Activated naive CD4-positive, alpha-beta T cell treated with anti-CD3 and anti-CD28 coated beads, Interleukin-2, amount 50 U/mL, for 24 hours (primary cell): ENCODE results near the gene FBXO38.

Experiments used
- H3K27ac Mint-ChIP-seq: one replicate; pipeline ENCODE4 v1.8.0; 2021; ENCODE audit warnings: mild to moderate bottlenecking, mixed read lengths
- H3K27me3 Mint-ChIP-seq: one replicate; pipeline ENCODE4 v1.8.0; 2021; ENCODE audit warnings: mixed read lengths
- H3K36me3 Mint-ChIP-seq: one replicate; pipeline ENCODE4 v1.8.0; 2021; ENCODE audit warnings: mixed read lengths
- H3K4me1 Mint-ChIP-seq: one replicate; pipeline ENCODE4 v1.8.0; 2021; ENCODE audit warnings: mixed read lengths
- H3K4me3 Mint-ChIP-seq: one replicate; pipeline ENCODE4 v1.8.0; 2021; ENCODE audit warnings: mild to moderate bottlenecking, mixed read lengths
- H3K9me3 Mint-ChIP-seq: one replicate; pipeline ENCODE4 v1.8.0; 2021; ENCODE audit warnings: mixed read lengths

The FBXO38 gene, protein sequence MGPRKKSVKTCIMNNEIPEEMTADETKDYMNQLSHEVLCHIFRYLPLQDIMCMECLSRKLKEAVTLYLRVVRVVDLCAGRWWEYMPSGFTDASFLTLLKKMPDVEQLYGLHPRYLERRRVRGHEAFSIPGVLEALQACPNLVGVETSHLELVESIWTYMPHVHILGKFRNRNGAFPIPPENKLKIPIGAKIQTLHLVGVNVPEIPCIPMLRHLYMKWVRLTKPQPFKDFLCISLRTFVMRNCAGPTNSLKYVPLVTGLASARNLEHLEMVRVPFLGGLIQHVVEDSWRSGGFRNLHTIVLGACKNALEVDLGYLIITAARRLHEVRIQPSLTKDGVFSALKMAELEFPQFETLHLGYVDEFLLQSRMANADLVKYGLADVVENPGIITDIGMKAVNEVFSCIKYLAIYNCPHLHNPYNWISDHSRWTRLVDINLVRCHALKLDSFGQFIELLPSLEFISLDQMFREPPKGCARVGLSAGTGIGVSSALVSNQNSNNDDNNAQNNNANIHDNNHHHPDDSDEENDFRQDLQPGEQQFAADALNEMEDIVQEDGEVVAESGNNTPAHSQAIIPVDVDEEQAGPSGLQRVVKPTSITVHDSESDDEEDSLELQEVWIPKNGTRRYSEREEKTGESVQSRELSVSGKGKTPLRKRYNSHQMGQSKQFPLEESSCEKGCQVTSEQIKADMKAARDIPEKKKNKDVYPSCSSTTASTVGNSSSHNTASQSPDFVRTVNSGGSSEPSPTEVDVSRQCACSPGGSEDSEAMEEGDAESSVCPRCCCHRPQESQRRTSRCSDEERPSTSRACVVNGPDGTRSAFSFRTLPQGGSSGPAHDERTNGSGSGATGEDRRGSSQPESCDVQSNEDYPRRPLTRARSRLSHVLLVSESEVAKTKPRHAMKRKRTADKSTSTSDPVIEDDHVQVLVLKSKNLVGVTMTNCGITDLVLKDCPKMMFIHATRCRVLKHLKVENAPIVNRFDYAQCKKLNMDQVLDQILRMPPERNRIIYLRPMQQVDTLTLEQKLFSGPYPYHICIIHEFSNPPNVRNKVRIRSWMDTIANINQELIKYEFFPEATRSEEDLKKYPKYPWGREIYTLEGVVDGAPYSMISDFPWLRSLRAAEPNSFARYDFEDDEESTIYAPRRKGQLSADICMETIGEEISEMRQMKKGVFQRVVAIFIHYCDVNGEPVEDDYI

DNA sequence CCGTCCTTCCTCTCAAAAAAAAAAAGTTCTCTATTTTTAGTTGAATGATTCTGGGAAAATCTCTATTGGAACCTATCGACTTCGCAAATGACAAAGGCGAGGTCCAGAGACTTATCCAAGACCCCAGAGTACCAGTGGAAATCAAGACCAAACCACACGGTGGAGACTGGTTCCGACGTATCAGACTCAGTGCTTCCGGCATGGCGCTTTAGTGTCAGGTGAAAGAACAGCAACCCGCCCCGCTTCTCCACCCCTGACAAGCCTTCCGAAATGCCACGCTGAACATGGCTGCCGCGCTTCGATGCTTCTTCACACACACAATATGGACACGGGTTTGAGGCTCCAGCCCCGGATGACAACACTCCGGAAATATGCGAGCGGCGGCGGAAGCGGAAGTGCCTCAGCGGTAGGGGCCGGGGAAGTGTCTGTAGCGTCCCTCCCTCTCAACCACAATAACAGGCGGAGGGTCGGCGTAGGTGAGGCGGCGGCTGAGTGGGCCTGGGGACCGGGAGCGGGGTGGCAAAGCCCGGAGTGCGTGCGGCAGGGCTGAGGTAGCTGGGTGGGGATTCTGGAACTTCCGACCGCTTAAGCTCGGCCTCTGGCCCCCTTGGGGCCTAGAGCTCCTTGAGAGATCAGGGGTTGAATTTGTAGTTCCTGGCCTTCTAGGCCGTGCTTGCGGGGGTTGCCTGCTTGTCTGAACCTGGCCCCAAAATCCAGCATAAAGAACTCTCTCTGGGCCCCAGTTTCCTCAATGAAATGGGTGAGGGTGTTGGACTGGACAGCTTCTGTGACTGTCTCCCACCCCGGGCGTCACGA lies at the start of gene FBXO38:
Gene FBXO38 (plus strand): TSS at position 395 of the 816 bp plus-strand sequence. CDS start 10,819 bp downstream, outside the sequence.
- H3K27me3 Mint-ChIP-seq: no peaks in the 10 kb centered on the region
- no peaks in the 10 kb centered on the region for H3K9me3 Mint-ChIP-seq
- H3K4me3 Mint-ChIP-seq: peak within 1 kb of the TSS; percentile 86
- H3K36me3 Mint-ChIP-seq: peaks cover 7% of the 10 kb centered on the region
- peaks cover 65% of the 10 kb centered on the region for H3K4me1 Mint-ChIP-seq
- H3K27ac Mint-ChIP-seq: peak within 1 kb of the TSS; percentile 88

DNA sequence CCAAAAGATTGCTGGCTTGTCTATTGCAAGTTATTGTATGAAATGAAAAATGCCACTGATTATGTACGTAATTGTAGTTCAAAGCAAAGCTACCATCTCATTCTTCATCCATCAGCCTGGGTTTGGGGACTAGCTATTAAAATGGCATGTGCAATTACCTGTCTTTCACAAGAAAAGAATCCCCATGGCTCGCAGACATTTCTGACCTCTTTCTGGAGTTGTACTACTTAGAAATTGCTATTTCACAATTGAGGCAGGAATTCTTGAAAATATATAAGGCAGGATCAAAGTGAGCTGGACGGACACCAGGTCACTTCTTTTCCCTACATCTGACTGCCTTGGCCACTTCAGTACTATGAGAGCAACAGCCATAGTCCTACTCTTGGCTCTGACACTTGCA lies 48.5 kb upstream of the FBXO38 start, which contains the start of gene SPINK9:
Gene SPINK9 (plus strand): TSS at position 301 of the 400 bp plus-strand sequence. CDS start 55 bp downstream, at position 356.
- H3K4me1 Mint-ChIP-seq: no peaks in the 10 kb centered on the region
- H3K9me3 Mint-ChIP-seq: peaks cover 11% of the 10 kb centered on the region
- no peak within 1 kb of the TSS for H3K4me3 Mint-ChIP-seq
- peaks cover 4% of the 10 kb centered on the region for H3K36me3 Mint-ChIP-seq
- no peaks in the 10 kb centered on the region for H3K27me3 Mint-ChIP-seq
- no peak within 1 kb of the TSS for H3K27ac Mint-ChIP-seq

- Mint-ChIP-seq H3K9me3 (peaks cover 5% of the 10 kb centered on the region), H3K36me3 (no peaks in the 10 kb centered on the region), H3K27me3 (no peaks in the 10 kb centered on the region), H3K27ac (no peak overlapping the region), H3K4me1 (no peaks in the 10 kb centered on the region), H3K4me3 (no peak overlapping the region)
Observed at GRCh38 chr5:148336704-148337435, 46.9 kb upstream of the FBXO38 start.

- Mint-ChIP-seq H3K4me1 (no peaks in the 10 kb centered on the region), H3K36me3 (no peaks in the 10 kb centered on the region), H3K9me3 (no peaks in the 10 kb centered on the region), H3K27ac (no peak overlapping the region), H3K27me3 (no peaks in the 10 kb centered on the region), H3K4me3 (no peak overlapping the region)
Observed at GRCh38 chr5:148342371-148343045, 41.2 kb upstream of the FBXO38 start.

DNA sequence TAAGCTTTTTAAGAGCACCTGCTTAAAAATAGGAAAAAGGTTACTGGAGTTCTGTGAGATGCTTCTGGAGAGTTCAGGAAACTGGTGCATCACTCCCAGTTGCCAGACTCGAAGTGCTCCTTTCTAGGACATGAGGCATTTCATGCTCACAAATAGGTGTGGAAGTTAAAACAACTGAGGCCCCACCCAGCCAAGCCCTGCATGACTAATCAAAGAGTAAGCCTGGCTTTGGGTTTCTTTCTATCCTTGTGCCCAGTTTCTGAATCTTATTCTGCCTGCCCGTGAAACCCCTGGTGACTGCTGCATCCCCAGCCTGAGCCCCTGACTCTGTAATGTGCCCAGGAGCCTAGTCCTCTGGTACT lies 40.7 kb upstream of the FBXO38 start:
- Mint-ChIP-seq H3K4me1 (no peaks in the 10 kb centered on the region), H3K27me3 (no peaks in the 10 kb centered on the region), H3K4me3 (no peak overlapping the region), H3K36me3 (no peaks in the 10 kb centered on the region), H3K9me3 (no peaks in the 10 kb centered on the region), H3K27ac (no peak overlapping the region)

GRCh38 chr5:148343603-148344487 lies 39.9 kb upstream of the FBXO38 start:
- Mint-ChIP-seq H3K4me3 (no peak overlapping the region), H3K9me3 (no peaks in the 10 kb centered on the region), H3K27ac (no peak overlapping the region), H3K27me3 (no peaks in the 10 kb centered on the region), H3K4me1 (no peaks in the 10 kb centered on the region), H3K36me3 (no peaks in the 10 kb centered on the region)

GRCh38 chr5:148347706-148348105 lies 36.1 kb upstream of the FBXO38 start:
- no peak overlapping the region for H3K27ac Mint-ChIP-seq
- no peaks in the 10 kb centered on the region for H3K9me3 Mint-ChIP-seq
- H3K4me3 Mint-ChIP-seq: no peak overlapping the region
- no peaks in the 10 kb centered on the region for H3K4me1 Mint-ChIP-seq
- H3K36me3 Mint-ChIP-seq: peaks cover 3% of the 10 kb centered on the region
- H3K27me3 Mint-ChIP-seq: no peaks in the 10 kb centered on the region

DNA sequence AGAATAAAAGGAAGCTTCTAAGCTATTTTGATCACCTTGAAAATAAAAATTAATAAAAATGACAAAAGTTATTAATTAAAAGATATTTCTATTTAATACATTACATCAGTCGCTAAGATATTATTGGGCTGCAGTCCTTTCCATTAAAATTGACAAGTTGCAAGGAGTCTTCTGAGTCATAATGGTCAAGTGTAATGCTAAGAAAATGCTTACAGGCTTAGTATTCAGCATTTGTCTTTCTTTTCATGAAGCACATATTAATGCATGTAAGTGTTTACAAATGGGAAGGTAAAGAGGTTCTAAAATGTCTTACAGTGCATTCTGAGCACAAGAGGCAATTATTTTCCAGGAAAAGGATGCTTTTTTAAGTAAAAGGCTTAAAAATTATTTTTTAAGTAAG lies 31.1 kb upstream of the FBXO38 start:
- no peaks in the 10 kb centered on the region for H3K27me3 Mint-ChIP-seq
- H3K27ac Mint-ChIP-seq: no peak overlapping the region
- no peaks in the 10 kb centered on the region for H3K9me3 Mint-ChIP-seq
- H3K4me1 Mint-ChIP-seq: no peaks in the 10 kb centered on the region
- no peak overlapping the region for H3K4me3 Mint-ChIP-seq
- H3K36me3 Mint-ChIP-seq: peaks cover 3% of the 10 kb centered on the region

GRCh38 chr5:148353634-148354033 lies 30.1 kb upstream of the FBXO38 start:
- no peak overlapping the region for H3K27ac Mint-ChIP-seq
- no peaks in the 10 kb centered on the region for H3K4me1 Mint-ChIP-seq
- peaks cover 3% of the 10 kb centered on the region for H3K36me3 Mint-ChIP-seq
- H3K27me3 Mint-ChIP-seq: no peaks in the 10 kb centered on the region
- no peaks in the 10 kb centered on the region for H3K9me3 Mint-ChIP-seq
- H3K4me3 Mint-ChIP-seq: no peak overlapping the region

DNA sequence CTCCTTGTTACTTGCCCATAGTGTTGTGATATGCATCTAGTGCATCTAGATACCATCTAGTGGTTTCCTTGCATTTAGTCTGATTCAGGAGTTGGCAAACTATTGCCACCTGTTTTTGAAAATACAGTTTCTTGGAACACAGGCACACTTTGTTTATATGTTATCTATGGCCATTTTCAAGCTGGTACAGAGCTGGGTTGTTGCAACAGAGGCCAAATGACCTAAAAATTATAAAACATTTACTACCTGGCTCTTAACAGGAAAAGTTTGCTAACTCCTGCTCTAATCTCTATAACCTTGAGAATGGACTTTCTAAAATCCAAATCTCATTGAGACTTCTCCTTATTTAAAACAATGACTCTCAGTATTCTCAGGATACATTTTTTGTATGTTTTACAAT lies 19.4 kb upstream of the FBXO38 start:
- peaks cover 5% of the 10 kb centered on the region for H3K9me3 Mint-ChIP-seq
- no peak overlapping the region for H3K27ac Mint-ChIP-seq
- H3K27me3 Mint-ChIP-seq: no peaks in the 10 kb centered on the region
- H3K4me3 Mint-ChIP-seq: no peak overlapping the region
- H3K4me1 Mint-ChIP-seq: no peaks in the 10 kb centered on the region
- peaks cover 10% of the 10 kb centered on the region for H3K36me3 Mint-ChIP-seq

- Mint-ChIP-seq H3K36me3 (peaks cover 9% of the 10 kb centered on the region), H3K27me3 (no peaks in the 10 kb centered on the region), H3K9me3 (no peaks in the 10 kb centered on the region)
Observed at GRCh38 chr5:148368299-148368698, 15.5 kb upstream of the FBXO38 start.

GRCh38 chr5:148372166-148372725 lies 11.5 kb upstream of the FBXO38 start:
- no peaks in the 10 kb centered on the region for H3K4me1 Mint-ChIP-seq
- no peak overlapping the region for H3K4me3 Mint-ChIP-seq
- H3K27ac Mint-ChIP-seq: no peak overlapping the region
- no peaks in the 10 kb centered on the region for H3K9me3 Mint-ChIP-seq
- H3K36me3 Mint-ChIP-seq: peaks cover 9% of the 10 kb centered on the region
- no peaks in the 10 kb centered on the region for H3K27me3 Mint-ChIP-seq

More at GRCh38 chr5:148368299-148368698, 15.5 kb upstream of the FBXO38 start:
- Mint-ChIP-seq H3K4me3 (no peak overlapping the region), H3K4me1 (no peaks in the 10 kb centered on the region), H3K27ac (no peak overlapping the region)

- Mint-ChIP-seq H3K4me1 (no peaks in the 10 kb centered on the region), H3K27me3 (no peaks in the 10 kb centered on the region), H3K27ac (no peak overlapping the region), H3K36me3 (peaks cover 12% of the 10 kb centered on the region), H3K4me3 (no peak overlapping the region), H3K9me3 (no peaks in the 10 kb centered on the region)
Observed at GRCh38 chr5:148372893-148373292, 10.9 kb upstream of the FBXO38 start.
